Panc1 (cell line): ENCODE data around the gene ZSWIM3.

Experiments used
- POLR2AphosphoS5 ChIP-seq: IDR thresholded peaks from 2 replicates; pipeline ENCODE4 v1.6.1; 2012; ENCODE audit warnings: mild to moderate bottlenecking, low read depth, low read length, moderate library complexity
- REST ChIP-seq, 2 experiments: IDR thresholded peaks; 2 replicates each; pipeline ENCODE4 v1.6.1; 2011 to 2012; ENCODE audit warnings: low read depth in 2 of 2, control low read depth in 1 of 2, low read length in 1 of 2, mild to moderate bottlenecking in 1 of 2, moderate library complexity in 1 of 2; ENCODE audit not compliant: insufficient read depth in 1 of 2
- SIN3A ChIP-seq: IDR thresholded peaks from 2 replicates; pipeline ENCODE4 v1.6.1; 2012; ENCODE audit warnings: low read depth, mild to moderate bottlenecking, low read length, moderate library complexity, borderline replicate concordance; ENCODE audit not compliant: insufficient read depth
- TCF7L2 ChIP-seq: IDR thresholded peaks from 2 replicates; pipeline ENCODE4 v1.6.1; 2011; ENCODE audit warnings: mild to moderate bottlenecking, low read depth, low read length, inconsistent platforms
- TF ChIP-seq, protein P1 (sequence below): fragments of 450-650 bp; IDR thresholded peaks from 2 replicates; pipeline ENCODE4 v1.5.1; 2017; ENCODE audit warnings: mild to moderate bottlenecking

- TF ChIP-seq REST (IDR thresholded peaks at IDR 0.05; ENCODE audit: insufficient read depth in 1 of 2, low read depth in 2 of 2, low read length in 1 of 2) (no peak), POLR2AphosphoS5 (no peak), SIN3A (no peak), TCF7L2 (no peak)
- TF ChIP-seq, protein P1, sequence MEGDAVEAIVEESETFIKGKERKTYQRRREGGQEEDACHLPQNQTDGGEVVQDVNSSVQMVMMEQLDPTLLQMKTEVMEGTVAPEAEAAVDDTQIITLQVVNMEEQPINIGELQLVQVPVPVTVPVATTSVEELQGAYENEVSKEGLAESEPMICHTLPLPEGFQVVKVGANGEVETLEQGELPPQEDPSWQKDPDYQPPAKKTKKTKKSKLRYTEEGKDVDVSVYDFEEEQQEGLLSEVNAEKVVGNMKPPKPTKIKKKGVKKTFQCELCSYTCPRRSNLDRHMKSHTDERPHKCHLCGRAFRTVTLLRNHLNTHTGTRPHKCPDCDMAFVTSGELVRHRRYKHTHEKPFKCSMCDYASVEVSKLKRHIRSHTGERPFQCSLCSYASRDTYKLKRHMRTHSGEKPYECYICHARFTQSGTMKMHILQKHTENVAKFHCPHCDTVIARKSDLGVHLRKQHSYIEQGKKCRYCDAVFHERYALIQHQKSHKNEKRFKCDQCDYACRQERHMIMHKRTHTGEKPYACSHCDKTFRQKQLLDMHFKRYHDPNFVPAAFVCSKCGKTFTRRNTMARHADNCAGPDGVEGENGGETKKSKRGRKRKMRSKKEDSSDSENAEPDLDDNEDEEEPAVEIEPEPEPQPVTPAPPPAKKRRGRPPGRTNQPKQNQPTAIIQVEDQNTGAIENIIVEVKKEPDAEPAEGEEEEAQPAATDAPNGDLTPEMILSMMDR, result no peak
Measured at GRCh38 chr20:45850926-45851325, 6.5 kb upstream of the ZSWIM3 start.
